ACC112 (cell line): ENCODE results near the gene PNPLA8.

ENCODE experiments used
- H2AFZ ChIP-seq: fragments of 200-600 bp; sonication (generic); one replicate; pipeline ENCODE4 v1.6.0; 2017; ENCODE audit warnings: antibody characterized with exemption, low read length; ENCODE audit not compliant: unreplicated experiment
- H3K27ac ChIP-seq: fragments of 200-600 bp; sonication (generic); 2 replicates; pipeline ENCODE4 v1.5.1; 2014; ENCODE audit warnings: low read depth, mild to moderate bottlenecking, antibody characterized with exemption, low read length, moderate library complexity
- H3K27me3 ChIP-seq: fragments of 200-600 bp; sonication (generic); 2 replicates; pipeline ENCODE4 v1.6.1; 2014; ENCODE audit warnings: mild to moderate bottlenecking, antibody characterized with exemption, low read length, moderate library complexity, mixed read lengths; ENCODE audit not compliant: insufficient read depth
- H3K36me3 ChIP-seq: fragments of 200-600 bp; sonication (generic); 2 replicates; pipeline ENCODE4 v1.6.1; 2016; ENCODE audit warnings: mild to moderate bottlenecking, antibody characterized with exemption, low read length, moderate library complexity, mixed read lengths; ENCODE audit not compliant: insufficient read depth
- H3K4me1 ChIP-seq: fragments of 200-600 bp; sonication (generic); one replicate; pipeline ENCODE4 v1.6.1; 2016; ENCODE audit warnings: low read length, mixed read lengths; ENCODE audit not compliant: insufficient read depth, unreplicated experiment, control insufficient read depth
- H3K4me3 ChIP-seq: fragments of 200-600 bp; sonication (generic); 2 replicates; pipeline ENCODE4 v1.5.1; 2014; ENCODE audit warnings: mild to moderate bottlenecking, low read depth, low read length
- H3K79me2 ChIP-seq: fragments of 200-600 bp; sonication (generic); one replicate; pipeline ENCODE4 v1.6.0; 2016; ENCODE audit warnings: low read length; ENCODE audit not compliant: control insufficient read depth, unreplicated experiment, insufficient read depth

The PNPLA8 gene

DNA sequence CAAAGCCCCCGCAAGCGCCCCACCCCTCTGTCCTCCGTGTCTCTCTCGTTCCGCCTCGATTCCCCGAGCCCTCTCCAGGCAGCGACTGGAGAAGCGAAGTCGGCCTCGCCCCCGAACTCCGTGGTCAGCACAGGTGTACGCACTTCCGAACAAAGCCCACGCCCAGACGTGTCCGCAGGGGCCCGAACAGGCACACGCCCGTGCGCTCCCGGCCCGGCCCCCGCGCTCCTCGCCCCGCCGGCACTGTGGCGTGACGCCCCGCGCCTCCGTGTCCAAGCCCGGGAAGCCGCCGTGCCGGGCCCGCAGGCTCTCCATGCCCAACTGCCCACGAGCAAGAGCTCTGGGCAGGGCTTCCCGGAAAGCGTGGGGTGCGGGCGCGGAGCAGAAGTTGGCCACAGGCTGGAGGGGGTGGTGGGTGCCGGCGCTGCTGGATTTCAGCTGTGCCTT is 70.4 kb downstream of the PNPLA8 start:
- H3K27me3 ChIP-seq: peaks cover 6% of the 10 kb centered on the region
- H2AFZ ChIP-seq: peak overlapping the region; percentile 57
- no peak overlapping the region for H3K27ac ChIP-seq
- H3K4me3 ChIP-seq: peak overlapping the region; percentile 80
- H3K36me3 ChIP-seq: no peaks in the 10 kb centered on the region
- H3K4me1 ChIP-seq: peaks cover 29% of the 10 kb centered on the region
- peaks cover 15% of the 10 kb centered on the region for H3K79me2 ChIP-seq

DNA sequence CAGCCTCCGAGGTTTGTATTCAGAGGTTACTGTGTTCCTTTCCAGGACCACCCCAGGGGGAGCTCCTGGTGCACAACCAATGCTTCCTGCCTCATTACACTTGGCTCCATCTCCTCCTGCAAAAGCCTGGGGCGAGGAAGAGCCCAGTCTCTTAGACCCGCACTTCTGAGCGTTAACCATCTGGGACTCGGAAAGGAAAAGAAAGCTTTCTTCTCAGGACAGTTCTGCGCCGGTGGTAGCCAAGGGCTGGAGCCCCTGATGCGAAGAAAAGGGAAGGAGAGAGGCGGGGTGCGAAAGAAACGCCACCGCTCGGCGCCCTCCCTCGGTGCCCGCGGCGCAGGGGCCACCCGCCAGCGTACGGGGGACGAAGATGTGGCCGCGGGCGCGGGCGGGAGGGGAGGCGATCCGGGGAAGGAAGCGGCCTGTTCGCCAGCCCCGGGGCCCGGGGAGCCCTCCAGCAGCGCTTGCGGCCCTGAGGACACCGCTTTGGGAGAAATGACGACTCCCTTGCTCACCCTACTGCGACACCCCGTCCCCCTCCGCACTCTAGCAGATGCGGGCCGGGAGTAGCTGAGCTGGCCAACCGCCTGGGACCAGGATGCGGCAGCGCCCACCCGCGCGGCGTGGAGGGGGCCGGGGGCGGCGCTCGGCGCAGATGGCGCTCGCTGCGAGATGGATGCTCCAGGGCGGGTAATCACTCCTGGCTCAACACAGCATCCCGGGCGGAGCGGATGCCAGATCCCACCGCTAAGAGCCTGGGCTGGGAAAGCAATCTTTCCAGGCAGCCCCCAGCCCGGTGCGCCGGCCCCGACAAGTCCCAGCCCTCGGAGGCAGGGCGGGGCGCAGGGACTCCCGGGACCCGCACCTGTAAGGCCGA is 71.0 kb downstream of the PNPLA8 start:
- Histone ChIP-seq H3K79me2 (peaks cover 17% of the 10 kb centered on the region), H3K27ac (0 out of 2 replicates have a peak overlapping the region, but pooled peaks have one; percentile 1), H3K36me3 (no peaks in the 10 kb centered on the region), H3K4me1 (peaks cover 26% of the 10 kb centered on the region), H3K27me3 (peaks cover 6% of the 10 kb centered on the region), H2AFZ (peak overlapping the region; percentile 43), H3K4me3 (peak overlapping the region; percentile 80)

DNA sequence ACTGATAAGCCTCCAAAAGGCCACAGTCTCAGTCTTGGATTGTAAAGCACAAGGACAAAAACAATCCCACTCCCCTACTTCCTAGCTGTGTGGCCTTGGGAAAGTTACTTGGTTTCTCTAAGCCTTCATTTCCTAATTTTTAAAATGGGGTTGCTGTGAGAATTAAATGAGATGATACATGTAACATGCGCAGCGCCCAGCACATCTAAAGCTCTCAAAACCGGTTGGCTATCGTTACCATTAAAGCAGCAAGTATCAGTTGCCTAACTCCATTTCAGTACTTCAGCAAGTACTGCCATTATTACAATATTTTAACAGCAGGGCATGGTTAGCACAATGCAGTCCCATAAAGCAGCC is 71.6 kb downstream of the PNPLA8 start:
- peak overlapping the region; percentile 43 for H2AFZ ChIP-seq
- H3K4me1 ChIP-seq: peaks cover 26% of the 10 kb centered on the region
- no peaks in the 10 kb centered on the region for H3K36me3 ChIP-seq
- H3K4me3 ChIP-seq: peak overlapping the region; percentile 80
- H3K27ac ChIP-seq: 0 out of 2 replicates have a peak overlapping the region, but pooled peaks have one; percentile 1
- peaks cover 21% of the 10 kb centered on the region for H3K79me2 ChIP-seq
- peaks cover 6% of the 10 kb centered on the region for H3K27me3 ChIP-seq

DNA sequence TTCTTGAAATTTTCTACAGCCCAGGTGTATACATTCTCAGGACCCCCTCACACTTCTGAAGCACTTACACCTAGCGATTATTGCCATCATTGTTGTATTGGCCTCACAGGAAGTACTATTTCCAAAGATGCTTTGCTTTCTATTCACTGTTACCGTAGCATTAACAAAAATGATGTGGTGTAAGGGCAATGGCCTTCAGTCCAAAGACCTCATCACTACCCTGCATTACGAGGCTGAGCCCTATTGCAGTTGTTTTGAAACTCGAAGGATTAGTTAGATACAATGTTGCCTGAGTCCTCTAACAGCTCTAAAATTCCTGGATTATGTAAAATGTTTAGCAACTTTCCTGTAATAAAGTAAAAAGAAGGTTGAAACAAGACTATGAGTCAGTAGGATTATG is 72.6 kb downstream of the PNPLA8 start:
- peaks cover 26% of the 10 kb centered on the region for H3K4me1 ChIP-seq
- peaks cover 6% of the 10 kb centered on the region for H3K27me3 ChIP-seq
- no peak overlapping the region for H3K4me3 ChIP-seq
- H3K79me2 ChIP-seq: peaks cover 25% of the 10 kb centered on the region
- no peaks in the 10 kb centered on the region for H3K36me3 ChIP-seq
- H3K27ac ChIP-seq: no peak overlapping the region
- no peak overlapping the region for H2AFZ ChIP-seq

DNA sequence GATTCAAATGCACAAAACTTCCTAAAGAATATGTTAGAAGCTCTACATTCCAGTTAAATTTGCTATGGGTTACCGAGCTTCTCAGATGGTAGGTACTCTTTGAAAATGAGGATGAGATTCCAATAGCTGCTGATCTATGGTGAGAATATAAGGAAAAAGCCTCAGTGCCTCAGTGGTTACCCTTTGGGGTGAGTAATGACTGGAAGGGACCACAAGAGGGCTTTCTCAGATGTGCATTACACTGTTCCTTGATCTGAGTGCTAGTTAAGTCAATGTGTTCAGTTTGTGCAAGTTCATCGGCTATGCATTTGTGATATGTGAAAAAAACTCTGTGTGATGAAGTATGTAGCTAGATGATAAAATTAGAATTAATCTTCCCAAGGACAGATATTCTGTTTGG is 73.2 kb downstream of the PNPLA8 start:
- Histone ChIP-seq H3K27ac (no peak overlapping the region), H2AFZ (no peak overlapping the region), H3K4me1 (peaks cover 26% of the 10 kb centered on the region), H3K27me3 (peaks cover 6% of the 10 kb centered on the region), H3K36me3 (no peaks in the 10 kb centered on the region), H3K79me2 (peaks cover 25% of the 10 kb centered on the region), H3K4me3 (no peak overlapping the region)

DNA sequence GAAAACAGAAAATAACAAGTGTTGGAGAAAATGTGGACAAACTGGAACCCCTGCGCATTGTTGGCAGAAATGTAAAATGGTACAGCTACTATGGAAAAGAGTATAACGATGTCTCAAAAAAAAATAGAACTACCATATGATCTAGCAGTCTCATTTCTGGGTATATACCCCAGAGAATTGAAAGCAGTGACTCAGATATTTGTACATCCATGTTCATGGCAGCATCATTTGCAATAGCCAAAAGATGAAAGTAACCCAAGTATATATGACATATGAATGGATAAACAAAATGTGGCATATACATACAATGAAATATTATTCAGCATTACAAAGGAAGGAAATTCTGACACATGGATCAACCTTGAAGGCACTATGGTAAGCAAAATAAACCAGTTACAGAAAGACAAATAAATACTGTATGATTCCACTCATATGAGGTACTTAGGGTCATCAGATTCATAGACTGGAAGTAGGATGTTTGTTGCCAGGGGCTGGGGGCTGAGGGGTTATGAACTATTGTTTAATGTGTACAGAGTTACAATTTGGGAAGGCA is 74.6 kb downstream of the PNPLA8 start:
- Histone ChIP-seq H3K4me1 (peaks cover 26% of the 10 kb centered on the region), H3K79me2 (peaks cover 25% of the 10 kb centered on the region), H3K27ac (peak overlapping the region; percentile 24; the same call in 1 of the 2 replicates), H3K4me3 (no peak overlapping the region), H2AFZ (no peak overlapping the region), H3K36me3 (no peaks in the 10 kb centered on the region), H3K27me3 (no peaks in the 10 kb centered on the region)

DNA sequence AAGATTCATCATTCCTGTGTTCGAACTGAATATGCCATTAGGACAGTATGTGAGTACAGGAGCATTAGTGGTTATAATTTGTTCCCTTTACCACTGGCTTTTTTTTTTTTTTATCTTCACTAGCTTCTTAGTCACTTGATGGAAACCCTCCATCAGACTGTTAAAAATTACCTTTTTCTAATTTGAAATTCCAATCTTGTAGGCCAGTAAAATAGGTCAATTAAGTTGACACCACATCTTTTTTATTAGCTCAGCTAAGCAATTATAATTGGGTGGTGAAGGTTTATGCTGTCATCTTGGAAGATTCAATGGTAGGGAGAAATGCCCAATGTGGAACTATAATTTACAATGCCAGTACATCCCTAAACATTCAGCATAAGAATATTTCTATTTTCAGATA is 75.8 kb downstream of the PNPLA8 start:
- Histone ChIP-seq H3K4me1 (peaks cover 26% of the 10 kb centered on the region), H2AFZ (no peak overlapping the region), H3K4me3 (no peak overlapping the region), H3K27ac (no peak overlapping the region), H3K27me3 (no peaks in the 10 kb centered on the region), H3K79me2 (peaks cover 25% of the 10 kb centered on the region), H3K36me3 (no peaks in the 10 kb centered on the region)

DNA sequence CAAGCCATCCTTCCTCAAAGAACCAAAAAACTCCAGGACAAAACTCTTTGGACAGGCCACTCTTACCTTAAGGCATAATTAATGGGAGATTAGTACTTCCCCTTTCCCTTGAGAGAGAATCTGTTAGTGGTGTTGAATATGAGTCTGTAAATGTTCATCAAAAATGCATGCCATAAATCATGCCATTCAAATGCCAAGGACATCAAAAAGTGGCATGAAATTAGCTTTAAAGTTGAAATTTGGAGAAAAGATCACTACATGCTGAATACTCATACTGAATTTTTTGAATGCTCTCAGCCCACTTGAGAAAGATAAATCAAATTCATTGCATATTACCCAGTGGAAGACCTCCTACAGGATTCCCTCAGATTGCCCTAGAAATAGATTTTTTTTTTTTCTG is 76.4 kb downstream of the PNPLA8 start:
- Histone ChIP-seq H3K4me3 (no peak overlapping the region), H3K4me1 (peaks cover 26% of the 10 kb centered on the region), H2AFZ (no peak overlapping the region), H3K27me3 (no peaks in the 10 kb centered on the region), H3K79me2 (peaks cover 25% of the 10 kb centered on the region), H3K27ac (no peak overlapping the region), H3K36me3 (no peaks in the 10 kb centered on the region)

DNA sequence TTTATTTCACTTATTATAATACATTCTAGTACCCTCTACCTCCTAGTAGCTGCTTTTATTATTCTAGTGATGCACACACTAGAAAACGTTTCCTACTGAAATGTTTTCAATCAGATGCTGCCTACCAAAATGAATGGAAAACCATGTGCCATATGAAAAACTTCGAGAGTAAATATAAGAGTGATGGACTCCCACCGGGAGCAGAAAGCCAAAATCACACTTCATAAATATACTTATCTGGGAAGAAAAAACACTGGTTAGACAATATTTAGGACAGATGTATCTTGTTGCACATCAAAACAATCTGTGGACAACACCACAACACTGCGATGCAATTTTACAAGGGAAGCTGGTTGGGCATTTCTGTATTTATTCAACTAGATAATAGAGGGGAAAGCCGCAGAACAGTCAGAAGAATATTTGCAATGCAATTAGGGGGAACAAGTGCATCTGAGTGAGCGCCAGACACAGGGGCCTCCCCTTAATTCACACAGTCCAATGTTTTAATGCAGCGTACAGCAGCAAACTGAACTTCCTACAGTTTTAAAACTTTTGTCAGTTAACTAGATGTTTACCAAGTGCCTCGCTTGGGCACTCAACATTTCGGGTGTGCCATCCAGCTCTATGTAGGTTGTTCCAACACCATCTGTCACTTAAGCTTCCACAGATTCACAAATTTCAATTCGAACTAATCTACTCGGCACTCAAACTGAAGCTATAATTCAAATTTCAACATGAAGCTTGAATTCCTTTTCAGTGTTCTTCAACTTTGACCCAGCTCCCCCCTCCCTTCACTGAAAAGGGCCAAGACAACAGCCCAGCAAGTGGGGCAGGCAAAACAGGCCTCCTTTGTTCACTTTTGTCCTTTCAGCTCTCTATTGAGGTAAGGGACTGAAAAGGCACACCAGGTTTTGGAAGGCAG is 77.1 kb downstream of the PNPLA8 start:
- Histone ChIP-seq H3K79me2 (peaks cover 19% of the 10 kb centered on the region), H3K4me3 (no peak overlapping the region), H3K36me3 (no peaks in the 10 kb centered on the region), H3K27me3 (no peaks in the 10 kb centered on the region), H3K27ac (no peak overlapping the region), H3K4me1 (peaks cover 21% of the 10 kb centered on the region), H2AFZ (no peak overlapping the region)

DNA sequence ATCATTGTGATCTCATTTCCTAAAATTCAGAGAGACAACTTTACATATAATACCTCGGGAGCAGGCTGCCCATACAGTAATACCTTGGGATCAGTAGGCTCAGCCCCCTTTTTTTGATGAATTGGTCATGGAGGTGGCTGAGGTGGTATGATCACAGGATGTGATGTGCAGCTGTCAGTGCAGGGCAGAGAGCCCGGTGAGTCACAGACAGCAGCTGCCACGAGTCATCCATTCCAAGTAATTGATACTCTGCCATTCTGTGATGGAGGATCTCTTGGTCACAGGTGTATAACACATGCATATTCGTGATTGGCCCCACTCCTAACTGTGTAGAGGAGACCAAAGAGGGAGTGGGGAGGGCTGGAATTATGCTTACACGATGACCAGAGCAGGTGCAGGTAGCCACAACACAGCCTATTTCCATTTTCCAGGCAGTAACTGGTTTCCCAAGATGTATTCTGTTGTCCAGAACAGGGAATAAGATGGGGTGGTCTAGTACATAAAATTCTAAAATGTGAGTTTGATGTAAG is 83.8 kb downstream of the PNPLA8 start:
- H3K27me3 ChIP-seq: no peaks in the 10 kb centered on the region
- H3K79me2 ChIP-seq: no peaks in the 10 kb centered on the region
- no peaks in the 10 kb centered on the region for H3K36me3 ChIP-seq
- no peak overlapping the region for H2AFZ ChIP-seq
- no peak overlapping the region for H3K4me3 ChIP-seq
- no peaks in the 10 kb centered on the region for H3K4me1 ChIP-seq
- no peak overlapping the region for H3K27ac ChIP-seq
